GM23248 (cell line): ENCODE results near the gene WDR11. TPM values are rescaled to one million over a fixed set of nuclear protein-coding genes. Genes with fewer than 3 reads are reported as not detected.

Source experiments
- DNase-seq: peaks from one replicate; pipeline ENCODE4 v3.0.0-alpha.2; 2015
- H2AFZ ChIP-seq: fragments of 200-600 bp; sonication (generic); 2 replicates; pipeline ENCODE4 v1.6.1; 2016; ENCODE audit warnings: antibody characterized with exemption
- H3F3A ChIP-seq: fragments of 200-600 bp; sonication (generic); 2 replicates; pipeline ENCODE4 v1.6.1; 2016; ENCODE audit warnings: mild to moderate bottlenecking, antibody characterized with exemption, mixed run types; ENCODE audit not compliant: insufficient read depth
- H3K27ac ChIP-seq: fragments of 200-600 bp; sonication (generic); 2 replicates; pipeline ENCODE4 v1.5.1; 2016; ENCODE audit warnings: mild to moderate bottlenecking
- H3K27me3 ChIP-seq: fragments of 200-600 bp; sonication (generic); replicated peaks from 2 replicates; pipeline ENCODE4 v1.6.1; 2016; ENCODE audit warnings: mild to moderate bottlenecking; ENCODE audit not compliant: insufficient read depth
- H3K36me3 ChIP-seq: fragments of 200-600 bp; sonication (generic); 2 replicates; pipeline ENCODE4 v1.6.1; 2016; ENCODE audit warnings: low read depth, mild to moderate bottlenecking
- H3K4me1 ChIP-seq: fragments of 200-600 bp; sonication (generic); 2 replicates; pipeline ENCODE4 v1.6.1; 2016; ENCODE audit warnings: mild to moderate bottlenecking; ENCODE audit not compliant: insufficient read depth
- H3K4me2 ChIP-seq: fragments of 200-600 bp; sonication (generic); one replicate; pipeline ENCODE4 v1.6.1; 2016; ENCODE audit warnings: mild to moderate bottlenecking; ENCODE audit not compliant: unreplicated experiment
- H3K4me3 ChIP-seq: fragments of 200-600 bp; sonication (generic); 2 replicates; pipeline ENCODE4 v1.5.1; 2016; ENCODE audit warnings: mild to moderate bottlenecking
- H3K79me2 ChIP-seq: fragments of 200-600 bp; sonication (generic); 2 replicates; pipeline ENCODE4 v1.6.1; 2016; ENCODE audit warnings: mild to moderate bottlenecking; ENCODE audit not compliant: insufficient read depth
- H3K9ac ChIP-seq: fragments of 200-600 bp; sonication (generic); 2 replicates; pipeline ENCODE4 v1.6.1; 2016; ENCODE audit warnings: mild to moderate bottlenecking
- H3K9me2 ChIP-seq: fragments of 200-600 bp; sonication (generic); 2 replicates; pipeline ENCODE4 v1.6.1; 2016; ENCODE audit warnings: mixed run types, mild to moderate bottlenecking, moderate library complexity; ENCODE audit not compliant: insufficient read depth
- H3K9me3 ChIP-seq: fragments of 200-600 bp; sonication (generic); one replicate; pipeline ENCODE4 v1.6.1; 2017; ENCODE audit warnings: low read depth
- H4K20me1 ChIP-seq: fragments of 200-600 bp; sonication (generic); 2 replicates; pipeline ENCODE4 v1.6.0; 2016; ENCODE audit not compliant: insufficient read depth
- EZH2 ChIP-seq: fragments of 200-600 bp; sonication (generic); IDR thresholded peaks from 2 replicates; pipeline ENCODE4 v1.6.1; 2018; ENCODE audit warnings: antibody characterized with exemption, mild to moderate bottlenecking; ENCODE audit not compliant: insufficient read depth, poor library complexity, severe bottlenecking
- EZH2phosphoT487 ChIP-seq: fragments of 200-600 bp; sonication (generic); IDR thresholded peaks from 2 replicates; pipeline ENCODE4 v1.6.1; 2018; ENCODE audit warnings: antibody characterized with exemption, moderate library complexity, mild to moderate bottlenecking, low read depth; ENCODE audit not compliant: insufficient read depth
- WGBS, 2 experiments: methylation state at CpG; one replicate each; pipeline ENCODE4 v1.1.6; 2015 to 2017; ENCODE audit warnings: low lambda C conversion rate in 2 of 2, low coverage in 1 of 2; ENCODE audit errors: missing lambda C conversion rate in 2 of 2; 5-methylcytosine and 5-hydroxymethylcytosine counted together
- in situ Hi-C: fragments of 300-500 bp; cut with MboI; formaldehyde crosslinking; loops from 2 replicates; pipeline ENCODE4 v1.15.0; 2020
- polyA plus RNA-seq: library from polyadenylated mRNA; unstranded; fragments of >200 nt; fragmentation: Nextera tagmentation; extraction: Ambion mirVana; gene quantifications from 2 replicates; pipeline ENCODE4 v1.2.1, GENCODE V29; 2016
- total RNA-seq: library from RNA; depleted of rRNA; stranded (reverse); fragments of >200 nt; shearing (Covaris generic); gene quantifications from 2 replicates; pipeline ENCODE4 v1.2.3, GENCODE V29; 2014

WDR11 gene
- total and polyA plus RNA-seq, 2 experiments from 2014 or later = 27.0 to 61.8 TPM

DNA sequence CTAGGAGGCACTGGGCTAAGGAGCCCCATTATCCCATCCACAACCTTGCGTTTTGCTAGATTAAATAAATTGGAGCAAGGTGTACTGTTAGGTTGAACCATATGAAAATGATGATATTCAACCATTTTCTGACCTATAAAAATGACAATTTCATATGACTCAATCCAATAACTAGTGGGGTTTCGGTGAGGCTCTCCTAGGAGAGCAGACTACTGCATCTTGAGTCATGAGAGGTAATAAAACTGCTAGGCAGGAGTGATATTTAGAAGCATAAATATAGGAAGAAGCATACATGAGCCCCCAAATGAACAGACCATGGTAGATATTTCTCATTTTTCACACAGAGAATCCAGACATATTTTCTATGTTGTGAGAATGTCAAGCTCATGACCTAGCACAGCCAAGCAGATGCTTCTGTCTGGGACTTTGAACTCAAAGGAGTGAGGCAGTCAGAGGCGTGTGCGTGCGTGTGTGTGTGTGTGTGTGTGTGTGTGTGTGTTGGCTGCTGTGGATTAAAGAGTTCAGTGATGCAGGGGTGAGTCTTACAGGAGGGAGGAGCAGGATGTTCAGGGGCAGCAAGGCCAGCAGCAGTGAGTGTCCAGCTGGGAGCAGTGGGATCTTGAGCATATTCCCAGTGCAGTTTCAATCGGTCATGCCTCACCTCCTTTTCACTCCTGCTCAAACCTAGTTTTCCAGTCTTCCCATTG lies 17.8 kb upstream of the WDR11 start:
- H3F3A ChIP-seq = no peaks in the 10 kb centered on the region
- TF ChIP-seq EZH2 (no peak), EZH2phosphoT487 (no peak)
- no peak overlapping the region for H3K4me3 ChIP-seq
- no peaks in the 10 kb centered on the region for H3K9me2 ChIP-seq
- H2AFZ ChIP-seq = no peak overlapping the region
- no peaks in the 10 kb centered on the region for H3K36me3 ChIP-seq
- no peaks in the 10 kb centered on the region for H3K4me1 ChIP-seq
- peaks cover 4% of the 10 kb centered on the region; the same call in 1 of the 2 replicates for H3K27me3 ChIP-seq
- in situ Hi-C loops = no loop called here
- H3K9ac ChIP-seq = no peak overlapping the region
- H3K4me2 ChIP-seq = no peak overlapping the region
- no peaks in the 10 kb centered on the region for H3K9me3 ChIP-seq
- peak; percentile 11 for DNase-seq
- no peaks in the 10 kb centered on the region for H4K20me1 ChIP-seq
- 29 to 33% methylated on average over 6 of the region's 6 CpGs for WGBS, 2 experiments
- no peaks in the 10 kb centered on the region for H3K79me2 ChIP-seq
- no peak overlapping the region for H3K27ac ChIP-seq

GRCh38 chr10:120835603-120836002 lies 15.6 kb upstream of the WDR11 start:
- no peaks in the 10 kb centered on the region for H3K79me2 ChIP-seq
- WGBS, 2 experiments = 20 to 30% methylated on average over 2 of the region's 2 CpGs
- no peaks in the 10 kb centered on the region for H3K9me3 ChIP-seq
- DNase-seq = no peak
- in situ Hi-C loops = no loop called here
- H3K9me2 ChIP-seq = no peaks in the 10 kb centered on the region
- no peaks in the 10 kb centered on the region for H3K4me1 ChIP-seq
- no peak overlapping the region for H3K27ac ChIP-seq
- no peaks in the 10 kb centered on the region for H3F3A ChIP-seq
- H3K4me3 ChIP-seq = no peak overlapping the region
- no peaks in the 10 kb centered on the region for H3K36me3 ChIP-seq
- H4K20me1 ChIP-seq = no peaks in the 10 kb centered on the region
- no peak overlapping the region for H2AFZ ChIP-seq
- no peak overlapping the region for H3K4me2 ChIP-seq
- no peaks in the 10 kb centered on the region; the same call in 1 of the 2 replicates for H3K27me3 ChIP-seq
- TF ChIP-seq EZH2 (no peak), EZH2phosphoT487 (no peak)
- H3K9ac ChIP-seq = no peak overlapping the region

- 69 to 77% methylated on average over 3 of the region's 3 CpGs for WGBS, 2 experiments
- DNase-seq = no peak
- Histone ChIP-seq H2AFZ (no peak overlapping the region), H3K79me2 (no peaks in the 10 kb centered on the region), H3K9ac (no peak overlapping the region), H3K27ac (no peak overlapping the region), H3K4me3 (no peak overlapping the region), H3K4me2 (no peak overlapping the region), H3F3A (no peaks in the 10 kb centered on the region), H3K9me2 (no peaks in the 10 kb centered on the region), H4K20me1 (no peaks in the 10 kb centered on the region), H3K27me3 (no peaks in the 10 kb centered on the region; the same call in 1 of the 2 replicates), H3K9me3 (no peaks in the 10 kb centered on the region), H3K36me3 (no peaks in the 10 kb centered on the region), H3K4me1 (no peaks in the 10 kb centered on the region)
- TF ChIP-seq EZH2 (no peak), EZH2phosphoT487 (no peak)
- in situ Hi-C loops = no loop called here
Measured at GRCh38 chr10:120838941-120839340, 12.2 kb upstream of the WDR11 start.

DNA sequence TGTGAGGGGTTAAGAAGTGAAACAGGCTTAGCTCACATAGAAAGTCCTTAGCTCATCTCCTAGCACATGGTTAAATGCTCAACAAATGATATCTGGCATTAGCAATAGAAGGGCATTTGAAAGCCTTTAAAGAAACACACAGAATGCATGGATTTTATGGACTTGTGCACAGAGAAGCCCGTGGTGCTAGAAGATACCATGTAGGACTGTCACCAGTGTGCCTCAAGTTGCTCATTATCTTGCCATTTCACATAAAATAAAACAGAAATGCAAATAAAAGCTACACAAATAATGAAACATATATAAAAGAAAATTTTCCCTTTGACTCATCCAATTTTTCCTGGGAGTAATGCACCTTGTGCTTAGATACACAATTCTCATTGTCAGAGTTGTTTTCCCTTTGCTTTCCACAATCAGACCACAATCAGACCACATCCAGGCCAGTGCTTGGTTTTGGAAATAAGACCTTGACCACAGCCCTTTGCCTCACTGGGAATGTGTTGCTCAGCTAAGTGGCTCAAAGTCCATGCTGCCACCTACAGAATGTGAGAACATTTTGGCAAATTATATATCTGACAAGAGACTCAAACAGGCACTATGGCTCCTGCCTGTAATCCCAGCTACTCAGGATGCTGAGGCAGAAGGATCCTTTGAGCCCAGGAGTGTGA lies 9.5 kb upstream of the WDR11 start:
- H3K4me3 ChIP-seq = no peak overlapping the region
- no peaks in the 10 kb centered on the region for H3K79me2 ChIP-seq
- H4K20me1 ChIP-seq = no peaks in the 10 kb centered on the region
- no peaks in the 10 kb centered on the region for H3K36me3 ChIP-seq
- H3K9ac ChIP-seq = no peak overlapping the region
- no peak overlapping the region for H3K4me2 ChIP-seq
- H3K9me2 ChIP-seq = no peaks in the 10 kb centered on the region
- no peak for TF ChIP-seq EZH2phosphoT487
- no peak for TF ChIP-seq EZH2
- in situ Hi-C loops = no loop called here
- DNase-seq = no peak
- no peak overlapping the region for H3K27ac ChIP-seq
- H3K4me1 ChIP-seq = no peaks in the 10 kb centered on the region
- H3K9me3 ChIP-seq = no peaks in the 10 kb centered on the region
- no peaks in the 10 kb centered on the region for H3F3A ChIP-seq
- WGBS, 2 experiments = 9 to 21% methylated on average over 1 of the region's 1 CpG
- H2AFZ ChIP-seq = no peak overlapping the region
- no peaks in the 10 kb centered on the region; the same call in 1 of the 2 replicates for H3K27me3 ChIP-seq
